CD4-positive, alpha-beta T cell (primary cell): Measurements from ENCODE around the gene PRKG1. TPM values are rescaled to one million over a fixed set of nuclear protein-coding genes. Genes with fewer than 3 reads are reported as not detected.
A peak's percentile ranks its signal among the peaks of the same experiment; 100 is the strongest.

Experiments
- ATAC-seq: fragments of 200-7000 bp; cut with Tn5 transposase; one replicate; pipeline ENCODE4 v1.10.0; 2022; ENCODE audit warnings: mild to moderate bottlenecking; ENCODE audit not compliant: poor library complexity
- CTCF ChIA-PET: fragments of 350-600 bp; sonication (Branson Sonifier 250); formaldehyde crosslinking; loops from one replicate; lab custom pipeline; 2021; ENCODE audit warnings: antibody characterized with exemption, inconsistent platforms; lab: Charles Lee
- POLR2A ChIA-PET: fragments of 350-600 bp; sonication (Branson Sonifier 250); formaldehyde crosslinking; loops from one replicate; lab custom pipeline; 2021; ENCODE audit warnings: antibody characterized with exemption, inconsistent platforms; lab: Charles Lee
- DNase-seq, 14 experiments: peaks; one replicate each; pipeline ENCODE4 v3.0.0-alpha.2; 2013 to 2020; ENCODE audit warnings: mixed read lengths in 2 of 14
- H3K27ac ChIP-seq, 2 donors: one replicate each; pipeline versions ENCODE4 v1.5.1 to v1.7.0; 2013; ENCODE audit warnings: low read length in 2 of 2, low read depth in 1 of 2, mild to moderate bottlenecking in 1 of 2
- H3K27me3 ChIP-seq, 2 experiments: 1 replicate in 1 of 2; 2 replicates in 1 of 2; pipeline versions ENCODE4 v1.6.1 to v1.7.0; 2013; ENCODE audit warnings: low read length in 2 of 2, control low read depth in 1 of 2, mild to moderate bottlenecking in 1 of 2, moderate library complexity in 1 of 2; ENCODE audit not compliant: insufficient read depth in 2 of 2, control insufficient read depth in 1 of 2
- H3K36me3 ChIP-seq: one replicate; pipeline ENCODE4 v1.6.1; 2013; ENCODE audit warnings: low read length, control low read depth; ENCODE audit not compliant: insufficient read depth
- H3K4me1 ChIP-seq: one replicate; pipeline ENCODE4 v1.6.1; 2013; ENCODE audit warnings: low read length, control low read depth; ENCODE audit not compliant: insufficient read depth
- H3K4me3 ChIP-seq: one replicate; pipeline ENCODE4 v1.5.1; 2013; ENCODE audit warnings: mild to moderate bottlenecking, low read length, moderate library complexity
- H3K9me3 ChIP-seq, 2 experiments: 1 replicate in 1 of 2; 2 replicates in 1 of 2; pipeline versions ENCODE4 v1.6.1 to v1.7.0; 2013; ENCODE audit warnings: low read length in 2 of 2, mild to moderate bottlenecking in 2 of 2, control low read depth in 1 of 2, moderate library complexity in 1 of 2; ENCODE audit not compliant: control insufficient read depth in 1 of 2, insufficient read depth in 1 of 2
- H3K27ac Mint-ChIP-seq: one replicate; pipeline ENCODE4 v1.8.0; 2020; ENCODE audit warnings: mixed read lengths
- H3K27me3 Mint-ChIP-seq: one replicate; pipeline ENCODE4 v1.8.0; 2021; ENCODE audit warnings: mixed read lengths
- H3K36me3 Mint-ChIP-seq: one replicate; pipeline ENCODE4 v1.8.0; 2021; ENCODE audit warnings: low read depth, mixed read lengths
- H3K4me1 Mint-ChIP-seq: one replicate; pipeline ENCODE4 v1.8.0; 2021; ENCODE audit warnings: low read depth, mixed read lengths
- H3K4me3 Mint-ChIP-seq: one replicate; pipeline ENCODE4 v1.8.0; 2020; ENCODE audit warnings: mild to moderate bottlenecking, mixed read lengths
- H3K9me3 Mint-ChIP-seq: one replicate; pipeline ENCODE4 v1.8.0; 2020; ENCODE audit warnings: mixed read lengths
- intact Hi-C, 2 experiments: fragments of 100-400 bp; cut with DNase I in 1 of 2; cut with micrococcal nuclease in 1 of 2; formaldehyde crosslinking; loops; one replicate each; pipeline versions ENCODE4 v1.15.1 to v1.9.0; 2023 to 2025; cut with DNase I, micrococcal nuclease
- polyA plus RNA-seq, 2 donors: library from polyadenylated mRNA; unstranded; fragments of 120-200 nt; gene quantifications; one replicate each; pipeline ENCODE4 v1.2.1, GENCODE V29; 2013
- total RNA-seq, 174 experiments: library from RNA in 2 of 174; stranded (reverse) in 2 of 174; gene quantifications; one replicate each; pipeline ENCODE4 v1.2.3 and lab custom pipeline; 2021 to 2026
- TF ChIP-seq, protein P1 (sequence below): fragments of 200-600 bp; IDR thresholded peaks from one replicate; pipeline ENCODE4 v1.8.0; 2022; ENCODE audit warnings: antibody characterized with exemption, mild to moderate bottlenecking

Gene PRKG1
- under 1 TPM in 1 of 2 experiments, not detected in 1; 0.31 TPM for total RNA-seq
- 0.03 TPM for polyA plus RNA-seq (2013, experiment 1 of 2)
- 0.84 TPM for polyA plus RNA-seq (2013, experiment 2 of 2)
- 0 to 0.94 (median 0.07) reads per million in 172 experiments for total RNA-seq (lab: John Stamatoyannopoulos, UW)

DNA sequence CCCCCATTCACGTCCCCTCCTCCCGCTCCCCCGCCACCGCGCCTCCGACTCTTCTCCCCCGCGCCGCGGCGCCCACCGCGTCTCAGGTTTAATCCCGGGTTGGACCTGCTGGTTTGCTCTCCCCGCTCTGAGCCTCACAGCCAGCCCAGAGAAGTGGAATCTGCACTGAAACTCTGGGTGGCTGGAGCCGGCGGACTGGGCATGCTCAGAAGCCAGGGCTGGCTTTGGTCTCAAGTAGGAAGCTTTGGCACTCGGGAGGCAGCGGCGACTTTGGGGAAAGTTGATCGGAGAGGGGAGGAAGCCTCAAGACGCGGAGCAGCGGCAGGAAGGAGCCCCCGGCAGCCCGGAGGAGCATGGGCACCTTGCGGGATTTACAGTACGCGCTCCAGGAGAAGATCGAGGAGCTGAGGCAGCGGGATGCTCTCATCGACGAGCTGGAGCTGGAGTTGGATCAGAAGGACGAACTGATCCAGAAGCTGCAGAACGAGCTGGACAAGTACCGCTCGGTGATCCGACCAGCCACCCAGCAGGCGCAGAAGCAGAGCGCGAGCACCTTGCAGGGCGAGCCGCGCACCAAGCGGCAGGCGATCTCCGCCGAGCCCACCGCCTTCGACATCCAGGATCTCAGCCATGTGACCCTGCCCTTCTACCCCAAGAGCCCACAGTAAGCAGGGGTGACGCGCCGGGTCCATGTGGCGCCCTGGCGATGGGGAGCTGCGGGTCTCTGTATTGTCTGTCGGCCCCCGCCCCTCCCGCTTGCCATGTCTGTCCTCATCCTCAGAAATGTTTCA, at the start of gene PRKG1:
PRKG1 (plus strand) TSS at position 250 of the 791 bp plus-strand sequence.
- CTCF ChIA-PET = no interaction called here
- Mint-ChIP-seq H3K27me3 (peaks cover 64% of the 10 kb centered on the region), H3K9me3 (no peaks in the 10 kb centered on the region), H3K4me1 (peaks cover 7% of the 10 kb centered on the region), H3K27ac (no peak within 1 kb of the TSS), H3K36me3 (no peaks in the 10 kb centered on the region), H3K4me3 (peak within 1 kb of the TSS; percentile 54)
- H3K27me3 ChIP-seq = peaks cover 24 to 50% of the 10 kb centered on the region in 2 experiments
- DNase-seq (no peak), ATAC-seq (no peak)
- peak within 1 kb of the TSS; percentile 14 for H3K4me3 ChIP-seq
- H3K36me3 ChIP-seq = no peaks in the 10 kb centered on the region
- H3K27ac ChIP-seq = no peak within 1 kb of the TSS
- peaks cover 0 to 11% of the 10 kb centered on the region in 2 experiments for H3K9me3 ChIP-seq
- intact Hi-C loops = no loop called here
- peaks cover 13% of the 10 kb centered on the region for H3K4me1 ChIP-seq
- POLR2A ChIA-PET = no interaction called here
- TF ChIP-seq, protein P1, sequence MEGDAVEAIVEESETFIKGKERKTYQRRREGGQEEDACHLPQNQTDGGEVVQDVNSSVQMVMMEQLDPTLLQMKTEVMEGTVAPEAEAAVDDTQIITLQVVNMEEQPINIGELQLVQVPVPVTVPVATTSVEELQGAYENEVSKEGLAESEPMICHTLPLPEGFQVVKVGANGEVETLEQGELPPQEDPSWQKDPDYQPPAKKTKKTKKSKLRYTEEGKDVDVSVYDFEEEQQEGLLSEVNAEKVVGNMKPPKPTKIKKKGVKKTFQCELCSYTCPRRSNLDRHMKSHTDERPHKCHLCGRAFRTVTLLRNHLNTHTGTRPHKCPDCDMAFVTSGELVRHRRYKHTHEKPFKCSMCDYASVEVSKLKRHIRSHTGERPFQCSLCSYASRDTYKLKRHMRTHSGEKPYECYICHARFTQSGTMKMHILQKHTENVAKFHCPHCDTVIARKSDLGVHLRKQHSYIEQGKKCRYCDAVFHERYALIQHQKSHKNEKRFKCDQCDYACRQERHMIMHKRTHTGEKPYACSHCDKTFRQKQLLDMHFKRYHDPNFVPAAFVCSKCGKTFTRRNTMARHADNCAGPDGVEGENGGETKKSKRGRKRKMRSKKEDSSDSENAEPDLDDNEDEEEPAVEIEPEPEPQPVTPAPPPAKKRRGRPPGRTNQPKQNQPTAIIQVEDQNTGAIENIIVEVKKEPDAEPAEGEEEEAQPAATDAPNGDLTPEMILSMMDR = no peak

DNA sequence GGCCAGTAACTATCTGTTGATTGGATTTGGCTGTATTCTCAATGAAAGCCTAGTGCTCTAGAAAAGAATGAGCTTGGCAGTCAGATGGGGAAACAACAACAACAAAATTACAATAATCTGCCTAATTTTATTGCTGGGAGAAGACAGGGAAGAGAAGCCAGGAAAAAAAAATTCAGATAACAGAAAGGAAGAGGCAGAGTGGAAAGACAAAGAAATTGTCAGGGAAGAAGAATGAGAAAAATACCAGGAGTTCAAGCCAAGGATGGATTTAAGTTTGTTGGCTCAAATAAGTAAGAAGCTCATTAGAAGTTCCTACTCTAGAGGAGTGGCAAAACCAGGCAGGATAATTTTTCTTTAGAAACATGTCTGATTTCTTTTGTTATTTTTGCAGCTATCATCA, 45.9 kb upstream of the PRKG1 start:
- Histone ChIP-seq H3K4me1 (no peaks in the 10 kb centered on the region), H3K27me3 (peaks cover 0 to 5% of the 10 kb centered on the region in 2 experiments), H3K36me3 (no peaks in the 10 kb centered on the region), H3K9me3 (no peaks in the 10 kb centered on the region), H3K27ac (no peak overlapping the region), H3K4me3 (no peak overlapping the region)
- intact Hi-C loops = no loop called here
- TF ChIP-seq, protein P1 = no peak
- ChIA-PET CTCF (interaction anchor here (0.8 kb wide), 1 partner anchor 12 kb away, joined by 3 read pairs; no protein-coding TSS in a partner anchor), POLR2A (no interaction called here)
- DNase-seq = no peak
- Mint-ChIP-seq H3K4me1 (no peaks in the 10 kb centered on the region), H3K27ac (no peak overlapping the region), H3K36me3 (no peaks in the 10 kb centered on the region), H3K27me3 (peaks cover 10% of the 10 kb centered on the region), H3K9me3 (no peaks in the 10 kb centered on the region), H3K4me3 (no peak overlapping the region)
- no peak for ATAC-seq

DNA sequence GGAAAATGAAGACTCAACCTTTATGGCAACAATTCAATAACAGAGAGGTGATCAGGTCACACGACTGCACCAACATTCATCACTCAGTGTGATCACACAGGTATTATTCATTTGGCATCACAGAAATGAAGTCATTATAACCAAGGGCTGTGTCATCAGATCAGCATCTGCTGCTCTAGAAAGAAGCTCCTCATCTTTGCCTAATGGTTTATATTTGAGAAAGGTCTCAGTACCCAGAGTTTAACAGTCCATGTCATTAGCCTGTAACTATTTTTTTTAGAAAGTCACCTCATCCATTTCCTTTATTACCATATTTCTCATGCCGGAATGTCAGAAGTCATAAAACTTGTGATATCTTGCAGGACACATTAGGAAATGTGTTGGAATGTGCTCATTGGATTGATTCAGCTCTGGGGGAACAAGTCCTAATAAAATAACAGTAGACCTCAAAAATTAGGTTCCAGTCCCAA, 45.1 kb upstream of the PRKG1 start:
- ChIA-PET POLR2A (no interaction called here), CTCF (interaction anchor here (0.8 kb wide), 1 partner anchor 11 kb away, joined by 3 read pairs; no protein-coding TSS in a partner anchor)
- Mint-ChIP-seq H3K27ac (no peak overlapping the region), H3K27me3 (peaks cover 10% of the 10 kb centered on the region), H3K4me1 (no peaks in the 10 kb centered on the region), H3K9me3 (no peaks in the 10 kb centered on the region), H3K4me3 (no peak overlapping the region), H3K36me3 (no peaks in the 10 kb centered on the region)
- Histone ChIP-seq H3K4me1 (no peaks in the 10 kb centered on the region), H3K9me3 (no peaks in the 10 kb centered on the region), H3K4me3 (no peak overlapping the region), H3K36me3 (no peaks in the 10 kb centered on the region), H3K27ac (no peak overlapping the region), H3K27me3 (peaks cover 0 to 5% of the 10 kb centered on the region in 2 experiments)
- intact Hi-C loops = no loop called here
- TF ChIP-seq, protein P1 = no peak
- no peak for DNase-seq
- no peak for ATAC-seq
